GM19455 (cell line): ENCODE measurements around the gene HTRA2.
A peak's percentile ranks its signal among the peaks of the same experiment; 100 is the strongest.

ENCODE experiments used
- ATAC-seq: cut with Tn5 transposase; IDR thresholded peaks from one replicate; pipeline ENCODE4 v1.9.1; 2021; ENCODE audit not compliant: unreplicated experiment

HTRA2 gene

GRCh38 chr2:74538881-74539339, 9.2 kb downstream of the HTRA2 start:
- ATAC-seq: no peak

DNA sequence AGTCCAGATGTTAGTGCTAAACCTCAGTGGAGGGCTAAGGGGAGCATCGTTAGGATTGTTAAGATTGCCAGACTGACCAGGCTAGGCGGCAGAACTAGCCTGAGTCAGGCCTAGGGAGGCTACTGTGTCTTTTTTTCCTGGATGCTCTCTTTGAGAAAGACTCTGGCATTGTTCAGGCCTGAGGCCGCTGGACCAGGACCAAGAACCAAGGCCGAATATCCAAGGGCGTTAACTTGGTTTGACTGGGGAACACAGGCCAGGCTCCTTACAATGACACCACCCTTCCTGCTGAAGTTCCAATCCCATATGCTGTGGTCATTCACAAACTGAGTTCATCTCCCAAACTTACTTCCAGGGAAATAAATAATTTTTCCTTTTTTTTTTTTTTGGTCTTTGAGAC, 10.6 kb downstream of the HTRA2 start:
- no peak for ATAC-seq

GRCh38 chr2:74542978-74543377, 13.2 kb downstream of the HTRA2 start:
- no peak for ATAC-seq

GRCh38 chr2:74544634-74545033, 14.9 kb downstream of the HTRA2 start:
- ATAC-seq: no peak

DNA sequence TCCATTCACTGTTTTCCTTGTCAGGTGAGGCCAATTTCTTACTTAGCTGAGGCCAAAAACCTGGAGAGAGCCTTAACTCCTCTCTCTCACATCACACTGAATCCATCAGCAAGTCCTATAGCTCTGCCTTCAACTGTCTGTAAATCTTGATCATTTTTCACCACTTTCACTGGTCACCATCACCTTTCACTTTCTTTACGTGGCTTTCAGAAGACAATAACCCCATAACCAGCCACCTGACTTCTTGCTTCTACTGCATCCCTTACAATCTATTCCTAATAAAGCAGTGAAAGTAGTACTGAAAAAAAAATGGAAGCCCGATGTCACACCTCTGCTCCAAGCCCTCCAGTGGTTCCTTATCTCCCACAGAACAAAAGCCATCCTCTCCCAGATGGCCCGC, 16.3 kb downstream of the HTRA2 start:
- no peak for ATAC-seq

DNA sequence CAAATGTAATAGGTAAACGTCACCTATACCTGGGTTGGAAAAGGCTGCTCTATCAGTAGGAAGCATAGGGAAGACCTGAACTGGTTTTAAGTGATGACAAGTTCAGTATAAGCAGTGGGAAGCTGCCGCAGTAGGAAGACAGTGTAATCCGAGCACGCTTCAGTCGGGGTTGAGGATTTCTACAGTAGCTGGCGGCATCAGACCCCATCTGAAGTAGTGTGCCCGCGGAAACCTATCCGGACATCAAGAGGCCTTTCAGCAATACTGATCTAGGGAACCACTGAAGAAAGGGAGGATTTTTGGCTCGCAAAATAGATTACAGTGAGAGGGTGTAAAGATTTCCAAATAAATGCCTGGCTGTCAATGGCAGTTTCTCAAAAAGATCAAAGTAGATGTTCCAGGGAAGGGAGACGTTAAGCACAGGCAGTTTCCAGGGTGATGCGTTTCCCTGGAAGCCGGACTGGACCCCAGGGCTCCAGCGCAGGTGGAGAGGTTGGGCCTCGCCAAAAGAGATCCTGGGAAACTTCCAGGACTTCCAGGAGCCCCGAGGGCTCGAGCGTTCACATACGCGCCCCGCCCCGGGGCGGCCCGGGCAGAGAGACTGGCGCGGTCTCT, 18.7 kb downstream of the HTRA2 start:
- no peak for ATAC-seq

GRCh38 chr2:74548900-74549826, 19.4 kb downstream of the HTRA2 start:
- no peak for ATAC-seq

DNA sequence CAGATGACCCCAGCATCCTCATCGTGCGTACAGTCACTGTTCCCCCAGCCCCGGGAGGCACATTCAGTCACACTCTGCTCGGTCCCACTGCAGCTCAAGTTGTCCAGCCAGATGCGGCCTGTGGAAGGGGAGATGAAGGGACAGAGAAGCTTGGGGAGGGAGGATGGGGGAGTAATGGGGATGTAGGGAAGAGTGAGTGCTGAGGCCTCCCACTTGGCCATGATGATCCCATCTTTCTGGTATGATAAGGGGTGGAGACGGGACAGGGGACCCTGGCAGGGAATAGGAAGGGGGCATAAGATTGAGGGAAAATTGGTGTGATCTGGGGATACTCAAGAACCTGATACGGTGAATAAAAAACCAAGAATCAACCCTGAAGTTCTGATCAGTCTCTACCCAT, 20.5 kb downstream of the HTRA2 start:
- no peak for ATAC-seq

- ATAC-seq: no peak
Measured at GRCh38 chr2:74551530-74551929, 21.8 kb downstream of the HTRA2 start.

DNA sequence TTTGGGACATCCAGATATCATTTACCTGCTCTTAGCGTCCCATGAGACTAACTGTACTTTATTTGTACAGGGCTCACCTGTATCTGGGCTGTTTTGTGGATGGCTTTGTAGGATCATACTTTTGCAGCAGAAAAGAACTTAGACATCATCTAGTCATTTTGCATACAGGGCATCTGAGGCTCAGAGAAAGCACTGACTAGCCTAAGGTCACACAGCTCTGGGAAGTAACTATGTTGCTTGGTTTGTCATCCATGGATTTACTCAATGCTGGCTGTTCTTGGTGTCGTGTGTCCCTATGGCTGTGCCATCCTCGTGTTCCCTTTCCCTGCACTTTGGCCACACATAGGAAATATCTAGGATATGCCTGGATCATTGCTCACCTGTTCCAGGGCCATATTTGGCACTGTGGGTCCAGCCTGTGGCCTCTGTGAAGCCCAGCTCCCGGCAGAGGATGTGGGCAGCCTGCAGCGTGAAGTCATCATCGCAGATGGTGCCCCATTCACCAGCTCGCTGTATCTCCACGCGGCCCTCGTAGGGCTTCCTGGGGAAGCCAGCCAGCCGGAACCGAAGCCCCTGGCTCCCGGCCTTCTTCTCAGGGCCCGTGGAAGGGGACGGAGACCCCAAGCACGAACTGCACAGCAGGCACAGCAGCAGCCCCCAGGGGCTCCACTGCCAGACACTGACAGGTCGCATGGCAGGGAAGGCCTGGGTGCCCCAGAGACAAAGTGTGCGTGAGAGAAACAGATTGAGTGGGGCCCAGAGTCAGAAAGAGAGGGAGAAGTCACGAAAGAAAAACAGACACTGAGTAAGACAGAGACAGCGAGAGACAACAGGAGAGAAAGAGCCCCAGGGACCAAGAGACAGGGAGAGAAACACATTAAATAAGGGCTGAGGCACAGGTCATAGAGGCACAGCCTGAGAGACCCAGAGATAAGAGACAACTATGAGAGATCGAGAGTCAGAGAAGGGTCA, 22.5 kb downstream of the HTRA2 start:
- ATAC-seq: no peak

GRCh38 chr2:74552914-74553811, 23.4 kb downstream of the HTRA2 start:
- ATAC-seq: no peak

GRCh38 chr2:74553892-74554819, 24.4 kb downstream of the HTRA2 start, which contains the start of the genes DOK1 and LOXL3:
DOK1 (plus strand) TSS chr2:74554720; CDS start chr2:74554755, 35 bp downstream.
LOXL3 (minus strand) TSS chr2:74553942; CDS start chr2:74552634, 1,308 bp downstream.
- peak; percentile 46 for ATAC-seq

DNA sequence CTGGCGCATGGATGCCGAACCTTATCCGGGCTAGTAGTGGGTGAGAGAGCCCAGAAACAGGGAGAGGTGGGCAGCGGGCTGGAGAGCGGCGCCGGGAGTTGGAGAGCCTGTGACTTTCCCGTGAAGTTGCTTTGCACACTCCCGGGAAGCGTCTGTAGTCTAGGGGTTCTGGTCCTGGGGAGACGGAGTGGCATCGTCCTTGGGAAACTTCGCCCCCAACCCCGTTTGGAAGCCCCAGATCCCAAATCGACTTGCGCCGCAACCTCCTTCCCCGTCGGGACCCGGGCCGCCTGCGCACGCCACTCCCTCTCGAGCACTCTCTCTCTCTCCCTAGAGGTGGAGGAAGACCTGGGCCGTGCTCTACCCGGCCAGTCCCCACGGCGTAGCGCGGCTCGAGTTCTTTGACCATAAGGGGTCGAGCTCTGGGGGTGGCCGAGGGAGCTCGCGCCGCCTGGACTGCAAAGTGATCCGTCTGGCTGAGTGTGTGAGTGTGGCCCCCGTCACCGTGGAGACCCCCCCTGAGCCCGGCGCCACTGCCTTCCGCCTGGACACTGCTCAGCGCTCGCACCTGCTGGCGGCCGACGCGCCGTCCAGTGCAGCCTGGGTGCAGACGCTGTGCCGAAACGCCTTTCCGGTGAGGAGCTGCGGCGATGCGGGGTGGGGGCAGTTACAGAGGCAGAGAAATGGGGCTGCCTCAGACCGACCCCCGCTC, 25.2 kb downstream of the HTRA2 start:
- peak; percentile 52 for ATAC-seq

- no peak for ATAC-seq
Measured at GRCh38 chr2:74555610-74556103, 25.9 kb downstream of the HTRA2 start.

DNA sequence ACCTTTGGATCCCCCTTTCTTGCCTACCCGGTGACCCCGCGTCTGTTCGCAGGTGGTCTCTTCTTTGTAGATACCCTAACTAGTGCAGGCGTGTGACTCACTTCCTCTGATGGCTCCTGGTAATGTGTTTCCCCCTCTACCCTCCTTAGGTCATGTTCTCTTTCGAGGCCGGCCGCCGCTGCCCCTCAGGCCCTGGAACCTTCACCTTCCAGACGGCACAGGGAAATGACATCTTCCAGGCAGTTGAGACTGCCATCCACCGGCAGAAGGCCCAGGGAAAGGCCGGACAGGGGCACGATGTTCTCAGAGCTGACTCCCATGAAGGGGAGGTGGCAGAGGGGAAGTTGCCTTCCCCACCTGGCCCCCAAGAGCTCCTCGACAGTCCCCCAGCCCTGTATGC, 26.4 kb downstream of the HTRA2 start:
- ATAC-seq: no peak

DNA sequence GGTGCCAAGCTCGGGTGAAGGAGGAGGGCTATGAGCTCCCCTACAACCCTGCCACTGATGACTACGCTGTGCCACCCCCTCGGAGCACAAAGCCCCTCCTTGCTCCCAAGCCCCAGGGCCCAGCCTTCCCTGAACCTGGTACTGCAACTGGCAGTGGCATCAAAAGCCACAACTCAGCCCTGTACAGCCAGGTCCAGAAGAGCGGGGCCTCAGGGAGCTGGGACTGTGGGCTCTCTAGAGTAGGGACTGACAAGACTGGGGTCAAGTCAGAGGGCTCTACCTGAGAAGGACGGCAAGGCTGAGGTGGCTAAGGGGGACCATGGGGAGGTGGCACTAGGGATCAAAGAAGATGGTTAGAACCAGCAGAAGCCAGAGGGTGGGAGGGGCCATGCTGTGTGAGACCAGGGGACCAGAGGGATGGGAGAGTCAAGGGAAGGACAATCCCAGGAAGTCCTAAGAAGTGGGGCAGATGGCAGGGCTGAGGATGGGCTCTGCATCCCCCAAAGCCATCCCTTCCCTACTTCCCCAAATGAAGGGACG, 27.2 kb downstream of the HTRA2 start:
- ATAC-seq: no peak

DNA sequence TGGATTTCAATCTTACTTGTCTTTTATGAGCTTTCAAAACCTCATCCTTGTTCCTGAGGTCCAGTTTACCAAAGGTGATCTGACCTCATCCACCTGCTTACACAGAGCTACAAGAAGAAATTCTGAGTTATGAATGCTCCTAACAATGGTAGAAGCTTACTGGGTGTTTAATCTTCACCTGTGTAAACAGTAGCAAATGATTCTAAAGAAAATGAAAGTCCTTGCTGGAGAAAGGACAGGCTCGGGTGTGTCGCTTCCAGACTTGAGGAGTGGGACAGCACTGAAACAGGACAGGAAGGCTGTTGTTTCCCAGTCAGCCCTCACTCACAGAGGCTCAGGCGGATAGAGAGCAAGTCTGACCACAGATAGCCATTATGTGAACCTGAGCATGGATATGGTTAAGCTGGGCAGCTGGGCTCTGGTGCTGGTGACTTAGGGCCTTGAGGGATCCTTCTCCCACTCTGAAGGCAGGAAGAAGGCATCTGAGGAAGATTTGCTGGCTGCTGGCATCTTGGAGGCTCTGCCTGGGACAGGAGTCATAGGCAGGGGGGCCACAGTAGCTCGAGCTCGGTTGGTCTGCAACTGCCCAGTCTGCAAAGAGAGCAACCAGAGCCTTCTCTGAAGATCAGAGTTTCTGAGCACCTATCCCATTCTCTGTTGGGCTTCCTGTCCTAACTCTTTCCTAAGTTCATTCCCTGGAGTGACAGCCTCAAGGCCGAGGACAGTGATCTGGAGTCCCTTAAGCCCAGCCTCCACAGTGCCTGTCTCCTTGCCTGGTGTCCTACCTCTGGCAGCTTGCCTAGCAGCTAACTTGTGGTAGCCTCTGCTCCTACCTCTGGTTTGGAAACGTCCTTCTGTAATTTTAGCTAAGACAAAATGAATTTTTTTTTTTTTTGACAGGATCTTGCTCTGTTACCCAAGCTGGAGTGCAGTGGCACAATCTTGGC, 28.8 kb downstream of the HTRA2 start:
- ATAC-seq: no peak
